Measurements from ENCODE around the gene MORN1.

DNA sequence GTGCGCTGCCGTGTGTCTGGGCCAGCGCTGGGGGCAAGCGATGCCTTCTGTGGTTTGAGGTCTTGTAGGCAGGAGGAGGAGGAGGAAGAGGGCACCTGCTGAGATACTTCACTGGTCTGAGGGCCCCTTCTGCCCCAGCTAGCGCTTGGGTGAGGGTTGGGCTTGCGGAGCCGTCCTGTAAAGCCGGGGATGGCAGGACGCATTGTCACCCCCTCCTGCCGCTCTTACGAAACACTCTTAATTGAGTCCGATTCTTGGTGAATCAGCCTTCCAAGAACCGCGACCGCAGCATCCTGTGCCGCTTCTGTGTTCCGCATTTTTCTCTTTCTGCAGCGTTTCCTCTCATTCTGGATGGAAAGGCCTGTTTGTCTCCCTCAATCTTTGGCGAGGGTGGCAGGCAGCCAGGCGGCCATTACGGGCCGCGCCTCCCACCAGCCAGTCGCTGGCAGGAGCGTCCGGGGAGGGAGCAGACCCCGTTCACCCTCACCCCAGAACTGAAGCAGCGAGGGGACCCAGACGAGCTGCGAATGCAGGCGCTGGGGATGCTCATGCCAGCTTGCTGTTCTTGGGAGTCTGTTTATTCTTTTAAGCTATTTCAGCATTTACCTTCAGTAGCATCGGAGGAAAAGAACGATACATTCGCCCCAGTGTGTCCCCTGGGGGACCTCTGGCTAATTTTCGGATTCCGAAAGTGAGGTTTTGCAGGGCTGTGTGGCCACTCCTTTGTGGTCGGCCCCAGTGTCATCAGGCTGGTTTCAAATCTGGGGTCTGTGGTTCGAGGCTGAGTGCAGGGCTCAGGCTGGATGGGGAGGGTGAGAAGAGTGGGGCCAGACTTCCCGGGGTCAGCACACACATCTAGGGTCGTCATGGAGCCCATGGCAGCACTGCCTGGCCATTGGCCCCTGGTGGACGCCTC is 100.5 kb downstream of the MORN1 start:
- TF ChIP-seq, protein P1, sequence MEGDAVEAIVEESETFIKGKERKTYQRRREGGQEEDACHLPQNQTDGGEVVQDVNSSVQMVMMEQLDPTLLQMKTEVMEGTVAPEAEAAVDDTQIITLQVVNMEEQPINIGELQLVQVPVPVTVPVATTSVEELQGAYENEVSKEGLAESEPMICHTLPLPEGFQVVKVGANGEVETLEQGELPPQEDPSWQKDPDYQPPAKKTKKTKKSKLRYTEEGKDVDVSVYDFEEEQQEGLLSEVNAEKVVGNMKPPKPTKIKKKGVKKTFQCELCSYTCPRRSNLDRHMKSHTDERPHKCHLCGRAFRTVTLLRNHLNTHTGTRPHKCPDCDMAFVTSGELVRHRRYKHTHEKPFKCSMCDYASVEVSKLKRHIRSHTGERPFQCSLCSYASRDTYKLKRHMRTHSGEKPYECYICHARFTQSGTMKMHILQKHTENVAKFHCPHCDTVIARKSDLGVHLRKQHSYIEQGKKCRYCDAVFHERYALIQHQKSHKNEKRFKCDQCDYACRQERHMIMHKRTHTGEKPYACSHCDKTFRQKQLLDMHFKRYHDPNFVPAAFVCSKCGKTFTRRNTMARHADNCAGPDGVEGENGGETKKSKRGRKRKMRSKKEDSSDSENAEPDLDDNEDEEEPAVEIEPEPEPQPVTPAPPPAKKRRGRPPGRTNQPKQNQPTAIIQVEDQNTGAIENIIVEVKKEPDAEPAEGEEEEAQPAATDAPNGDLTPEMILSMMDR (conservative IDR thresholded peaks at IDR 0.05; ENCODE audit: low read depth in 2 of 2), result no peak
- no peak for TF ChIP-seq ZNF331 (CRISPR knock-in tag; IDR thresholded peaks at IDR 0.05; ENCODE audit: low read depth)
- no peak for TF ChIP-seq EZH2 (IDR thresholded peaks at IDR 0.05; ENCODE audit: low read depth, unreplicated experiment)

Measured in GM23338 (cell line).